ENCODE results near the gene MAP7D3. TPM values are rescaled to one million over a fixed set of nuclear protein-coding genes. Genes with fewer than 3 reads are reported as not detected.

MAP7D3 gene
- total and polyA plus RNA-seq, 2 of the 8 experiments (the other 6 are each of a cell fraction or from before 2014, with no cell fraction given): 4.8 to 19.6 TPM

- no peaks in the 10 kb centered on the region for H3K79me2 ChIP-seq (ENCODE audit: control insufficient read depth in 1 of 2, insufficient read depth in 2 of 2, low read length in 2 of 2)
- H2BK5ac ChIP-seq (ENCODE audit: low read depth, low read length): no peak overlapping the region
- H3K4me3 ChIP-seq (ENCODE audit: extremely low read depth in 1 of 4, insufficient read depth in 2 of 4, low read depth in 3 of 4, low read length in 4 of 4): no peak overlapping the region
- no peak overlapping the region for H2BK12ac ChIP-seq (ENCODE audit: low read depth, low read length)
- no peak overlapping the region for H4K5ac ChIP-seq (ENCODE audit: insufficient read length, low read depth, low read length)
- CTCF ChIA-PET (ENCODE audit: partially characterized antibody): interaction anchor here (0.9 to 2.0 kb wide), 3 partner anchors 14 to 174 kb away, joined by 3 to 8 read pairs (median 3); no protein-coding TSS in a partner anchor
- FAIRE-seq (no peak), DNase-seq (ENCODE audit: low read depth in 1 of 2, low spot score in 2 of 2) (no peak)
- no peak overlapping the region for H4K8ac ChIP-seq (ENCODE audit: extremely low read depth, insufficient read depth, low read length)
- H2BK20ac ChIP-seq (ENCODE audit: low read length): no peak overlapping the region
- 90% methylated on average over 5 of the region's 5 CpGs; no CpG with 5 or more reads in 1 of the 2 experiments for WGBS, 2 experiments (ENCODE audit: extremely low coverage in 1 of 2, insufficient coverage in 1 of 2, insufficient read length in 1 of 2, insufficient replicate concordance in 2 of 2, low coverage in 1 of 2, low lambda C conversion rate in 2 of 2, missing lambda C conversion rate in 1 of 2)
- no peak overlapping the region for H3K14ac ChIP-seq (ENCODE audit: insufficient read length)
- no peak overlapping the region for H2AK5ac ChIP-seq (ENCODE audit: low read depth, low read length)
- no peak overlapping the region for H3K9ac ChIP-seq (replicated peaks in 1 of 4; ENCODE audit: extremely low read depth in 1 of 4, low read depth in 3 of 4, low read length in 3 of 4)
- no peak for TF ChIP-seq ATF2 (IDR thresholded peaks at IDR 0.05; ENCODE audit: low read length)
- TF ChIP-seq KDM4A (IDR thresholded peaks at IDR 0.05; ENCODE audit: low read depth, low read length, severe bottlenecking): no peak
- TF ChIP-seq TEAD4 (IDR thresholded peaks at IDR 0.05; ENCODE audit: low read depth, low read length): no peak
- no peak for TF ChIP-seq CBX8 (IDR thresholded peaks at IDR 0.05; ENCODE audit: borderline replicate concordance, low read depth, low read length)
- TF ChIP-seq EGR1 (IDR thresholded peaks at IDR 0.05; ENCODE audit: borderline replicate concordance, low read depth, low read length): no peak
- TF ChIP-seq SP1 (IDR thresholded peaks at IDR 0.05; ENCODE audit: low read depth, low read length): no peak
- no peak for TF ChIP-seq SIX5 (IDR thresholded peaks at IDR 0.05; ENCODE audit: low read depth, low read length)
- TF ChIP-seq SIN3A (conservative IDR thresholded peaks at IDR 0.05 in 1 of 2, IDR thresholded peaks at IDR 0.05 in 1 of 2; ENCODE audit: low read depth in 1 of 2, low read length in 2 of 2): no peak
- TF ChIP-seq USF2 (IDR thresholded peaks at IDR 0.05; ENCODE audit: low read length): no peak
- TF ChIP-seq JUND (IDR thresholded peaks at IDR 0.05; ENCODE audit: low read length): no peak
- no peak for TF ChIP-seq EZH2 (IDR thresholded peaks at IDR 0.05; ENCODE audit: low read depth, low read length, severe bottlenecking)
- H3K9me3 ChIP-seq (ENCODE audit: insufficient read depth in 2 of 2, low read depth in 1 of 2, low read length in 1 of 2): no peaks in the 10 kb centered on the region
- H3K4me2 ChIP-seq (ENCODE audit: insufficient read depth in 1 of 2, low read depth in 2 of 2, low read length in 2 of 2): no peak overlapping the region
- no peak overlapping the region for H3K23ac ChIP-seq (ENCODE audit: insufficient read length)
- POLR2A ChIA-PET (ENCODE audit: partially characterized antibody): no interaction called here
- H3K79me1 ChIP-seq (ENCODE audit: low read depth, low read length): no peaks in the 10 kb centered on the region
- no peak overlapping the region for H3K56ac ChIP-seq (replicated peaks; ENCODE audit: insufficient read length, low read depth, low read length)
- H2BK15ac ChIP-seq (ENCODE audit: low read length): no peak overlapping the region
- no peak overlapping the region for H3K4ac ChIP-seq (replicated peaks; ENCODE audit: insufficient read length, low read depth, low read length)
- no peak overlapping the region for H2AFZ ChIP-seq (ENCODE audit: low read length)
- peaks cover 0 to 7% (median 0%) of the 10 kb centered on the region in 4 experiments; a peak in 2 of 8 replicates for H3K36me3 ChIP-seq (ENCODE audit: control insufficient read depth in 2 of 4, insufficient read depth in 4 of 4, low read length in 3 of 4)
- H3K23me2 ChIP-seq (ENCODE audit: low read depth, low read length): no peaks in the 10 kb centered on the region
- peaks cover 0 to 7% (median 1%) of the 10 kb centered on the region in 4 experiments; a peak in 2 of 7 replicates for H3K4me1 ChIP-seq (replicated peaks in 1 of 4; ENCODE audit: control insufficient read depth in 3 of 4, insufficient read depth in 4 of 4, low read length in 3 of 4)
- no peak overlapping the region for H3K27ac ChIP-seq (ENCODE audit: low read depth, low read length)
- H4K20me1 ChIP-seq (replicated peaks in 1 of 2; ENCODE audit: control insufficient read depth in 1 of 2, insufficient read depth in 2 of 2, low read length in 2 of 2): no peaks in the 10 kb centered on the region
- H3K18ac ChIP-seq (ENCODE audit: extremely low read depth, low read length): no peak overlapping the region
- no peak overlapping the region for H2BK120ac ChIP-seq (replicated peaks; ENCODE audit: low read depth, low read length)
- H4K91ac ChIP-seq (replicated peaks; ENCODE audit: insufficient read length, low read length): no peak overlapping the region
- no peaks in the 10 kb centered on the region for H3K27me3 ChIP-seq (replicated peaks in 1 of 4; ENCODE audit: control insufficient read depth in 3 of 4, extremely low read depth in 1 of 4, insufficient read depth in 3 of 4, low read length in 3 of 4)
These were observed 48.3 kb downstream of the MAP7D3 start for GRCh38 chrX:136202889-136203288.
